Raji (cell line): ENCODE data around the gene IRAK1.

ENCODE experiments used
- POLR2A ChIP-seq: IDR thresholded peaks from 2 replicates; pipeline ENCODE4 v1.6.1; 2011; ENCODE audit warnings: low read depth, low read length, control low read depth; ENCODE audit not compliant: insufficient read depth

The IRAK1 gene

DNA sequence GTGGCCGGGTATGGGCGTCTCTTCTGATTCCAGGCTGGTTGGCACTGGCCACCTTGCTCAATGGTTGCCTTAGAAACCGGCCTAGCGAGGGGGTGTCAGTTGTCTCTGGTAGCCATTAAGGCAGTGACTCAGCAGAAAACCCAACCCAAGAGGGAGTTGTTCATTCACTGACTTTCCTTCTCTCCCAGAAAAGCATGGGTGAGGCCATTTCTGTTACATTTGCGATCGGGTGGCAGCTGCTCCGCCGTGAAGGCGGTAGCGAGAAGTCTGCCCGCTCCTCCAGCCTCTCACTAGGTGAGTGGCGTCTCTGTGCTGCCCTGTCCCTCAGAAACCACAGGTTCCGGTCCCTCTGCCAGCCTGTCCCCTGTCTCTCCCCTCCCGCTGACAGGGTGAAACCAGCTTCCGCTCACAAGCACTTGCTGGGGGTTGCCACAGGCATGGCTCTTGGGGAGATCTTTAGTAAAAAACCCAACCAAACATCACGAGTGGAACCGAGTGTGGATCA is 17.4 kb downstream of the IRAK1 start:
- TF ChIP-seq POLR2A, result no peak

DNA sequence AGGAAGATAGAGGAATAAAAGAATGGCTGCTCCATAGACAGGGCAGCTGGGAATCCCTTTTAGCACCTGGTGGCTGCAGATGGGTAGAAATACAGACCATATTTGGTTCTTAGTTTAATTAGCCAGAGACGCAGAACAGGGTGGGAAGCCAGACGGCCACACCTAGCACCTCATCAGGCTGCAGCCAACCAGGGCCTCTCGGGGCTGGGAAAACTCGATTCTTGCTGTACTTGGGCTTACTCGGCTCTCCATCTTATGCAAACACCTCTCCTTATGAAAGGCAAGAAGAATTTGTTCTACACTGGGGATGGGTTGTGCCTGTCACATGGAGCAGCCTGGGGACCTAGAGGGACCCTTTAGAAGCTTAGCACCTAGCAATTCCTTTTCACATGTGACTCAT is 19.7 kb downstream of the IRAK1 start:
- TF ChIP-seq POLR2A, result no peak

DNA sequence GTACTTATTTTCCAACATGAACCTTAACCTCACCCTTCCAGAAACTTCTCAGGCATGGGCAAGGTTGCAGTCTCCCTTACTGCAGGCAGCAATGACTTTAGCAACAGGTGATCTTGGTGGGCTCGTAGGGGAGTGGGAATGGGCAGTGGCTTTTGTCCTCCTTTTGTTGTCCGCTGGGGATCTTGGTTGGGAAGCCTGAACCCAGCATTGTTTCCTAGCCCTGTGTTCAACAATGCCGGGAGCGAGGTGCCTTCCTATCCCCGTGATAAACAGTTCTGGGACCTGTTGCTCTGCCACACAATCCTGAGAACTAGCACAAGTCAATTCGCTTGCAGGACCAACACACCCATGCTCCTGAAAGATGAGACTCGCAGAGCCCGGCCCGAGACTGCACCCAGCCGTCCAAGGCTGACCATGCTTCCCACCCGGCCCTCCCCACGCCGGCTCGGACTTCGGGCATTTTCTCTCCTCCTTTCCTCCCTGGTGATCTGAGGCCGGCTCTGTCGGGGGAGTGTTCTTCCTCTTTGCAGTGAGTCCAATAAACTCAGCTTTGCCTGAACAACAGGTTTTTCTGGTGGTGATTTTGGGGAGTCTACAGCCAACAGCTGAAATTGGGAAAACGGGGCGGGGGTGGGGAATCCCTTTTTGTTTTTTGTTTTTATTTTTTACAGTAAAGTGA is 20.2 kb downstream of the IRAK1 start:
- TF ChIP-seq POLR2A, result no peak

DNA sequence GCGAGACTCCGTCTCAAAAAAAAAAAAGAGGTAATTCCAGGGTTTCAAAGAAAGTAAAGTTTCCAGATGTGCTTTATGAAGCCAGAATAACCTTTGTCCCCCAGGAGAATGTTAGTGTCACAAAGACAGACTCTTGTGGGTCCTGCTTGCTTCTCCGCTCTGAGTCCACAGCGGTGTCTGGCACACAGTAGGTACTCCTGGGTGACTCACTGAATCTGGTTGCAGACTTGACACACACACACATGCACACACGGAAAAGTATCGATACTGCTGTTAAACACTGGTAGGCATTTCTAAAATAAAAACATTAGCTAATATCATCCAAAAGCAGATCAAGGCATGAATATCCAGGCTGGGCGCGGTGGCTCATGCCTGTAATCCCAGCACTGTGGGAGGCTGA is 24.2 kb downstream of the IRAK1 start:
- TF ChIP-seq POLR2A, result no peak

DNA sequence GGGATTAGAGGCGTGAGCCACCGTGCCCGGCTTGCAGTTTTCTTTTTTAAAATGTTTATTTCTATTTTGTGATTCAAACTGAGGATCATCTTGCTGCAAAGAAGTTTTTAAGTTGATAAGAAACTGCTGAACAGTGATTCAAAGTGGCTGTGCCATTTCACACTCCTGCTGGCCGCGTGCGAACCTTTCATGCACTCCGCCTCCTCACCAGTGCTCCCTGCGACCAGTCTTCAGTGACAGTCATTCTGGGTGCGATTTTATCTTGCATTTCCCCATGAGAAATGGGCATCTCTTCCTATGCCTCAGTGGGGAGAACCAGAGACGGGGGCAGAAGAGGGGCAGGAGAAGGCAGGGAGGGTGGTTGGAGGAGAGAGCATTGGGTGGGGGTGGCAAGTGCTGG is 25.7 kb downstream of the IRAK1 start:
- TF ChIP-seq POLR2A, result no peak

DNA sequence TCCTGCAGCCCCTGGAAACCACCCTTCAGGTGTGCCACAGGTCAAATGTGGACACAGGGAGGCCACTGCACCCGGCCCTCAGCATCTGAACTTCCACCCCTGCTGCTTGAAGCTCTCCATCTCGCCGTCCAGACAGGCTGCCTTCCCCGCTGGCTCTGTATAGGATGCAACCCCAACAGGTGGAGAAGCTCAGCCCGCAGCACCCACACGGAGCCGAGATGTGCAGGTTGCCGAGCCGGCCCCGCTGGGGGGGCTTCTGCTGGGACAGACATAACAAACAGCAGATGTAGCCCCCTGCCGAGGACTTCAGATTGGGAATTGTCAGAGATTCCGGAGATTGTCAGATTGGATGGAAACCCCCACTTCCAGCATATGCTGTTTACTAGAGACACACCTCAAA is 26.6 kb downstream of the IRAK1 start:
- no peak for TF ChIP-seq POLR2A

DNA sequence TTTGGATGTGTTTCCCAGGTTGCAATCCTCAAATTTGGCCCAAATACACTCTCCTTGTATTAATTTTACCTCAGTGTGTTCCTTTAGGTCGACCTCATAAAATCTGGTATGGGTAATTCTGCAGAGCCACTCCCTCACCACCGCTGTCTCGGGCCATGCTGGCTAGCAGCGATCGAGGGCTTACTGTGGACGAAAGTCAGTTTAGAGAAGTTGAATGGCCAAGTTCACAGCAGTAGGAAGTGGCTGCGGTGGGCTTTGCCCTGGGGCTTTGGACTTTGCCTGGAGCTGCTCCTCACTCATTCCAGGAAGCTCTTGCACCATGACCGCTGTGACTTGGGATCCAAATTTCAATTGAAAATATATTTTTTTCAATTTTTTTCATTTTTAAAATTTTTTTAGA is 27.5 kb downstream of the IRAK1 start:
- no peak for TF ChIP-seq POLR2A

DNA sequence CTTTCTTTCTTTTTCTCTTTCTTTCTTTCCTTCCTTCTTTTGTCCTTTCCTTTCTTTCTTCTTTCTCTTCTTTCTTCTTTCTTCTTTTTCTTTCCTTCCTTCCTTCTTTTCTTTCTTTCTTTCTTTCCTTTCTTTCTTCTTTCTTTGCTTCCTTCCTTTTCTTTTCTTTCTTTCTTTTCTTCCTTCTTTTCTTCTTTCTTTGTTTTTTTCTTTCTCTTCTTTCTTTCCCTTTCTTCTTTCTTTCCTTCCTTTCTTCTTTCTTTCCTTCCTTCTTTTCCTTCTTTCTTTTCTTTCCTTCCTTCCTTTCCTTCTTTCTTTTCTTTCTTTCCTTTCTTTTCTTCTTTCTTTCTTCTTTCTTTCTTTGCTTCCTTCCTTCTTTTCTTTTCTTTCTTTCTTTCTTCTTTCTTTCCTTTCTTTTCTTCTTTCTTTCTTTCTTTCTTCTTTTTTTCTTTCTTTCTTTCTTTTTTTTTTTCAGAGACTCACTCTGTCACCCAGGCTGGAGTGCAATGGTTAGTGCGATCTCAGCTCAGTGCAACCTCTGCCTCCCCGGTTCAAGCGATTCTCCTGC is 28.6 kb downstream of the IRAK1 start:
- TF ChIP-seq POLR2A, result no peak

DNA sequence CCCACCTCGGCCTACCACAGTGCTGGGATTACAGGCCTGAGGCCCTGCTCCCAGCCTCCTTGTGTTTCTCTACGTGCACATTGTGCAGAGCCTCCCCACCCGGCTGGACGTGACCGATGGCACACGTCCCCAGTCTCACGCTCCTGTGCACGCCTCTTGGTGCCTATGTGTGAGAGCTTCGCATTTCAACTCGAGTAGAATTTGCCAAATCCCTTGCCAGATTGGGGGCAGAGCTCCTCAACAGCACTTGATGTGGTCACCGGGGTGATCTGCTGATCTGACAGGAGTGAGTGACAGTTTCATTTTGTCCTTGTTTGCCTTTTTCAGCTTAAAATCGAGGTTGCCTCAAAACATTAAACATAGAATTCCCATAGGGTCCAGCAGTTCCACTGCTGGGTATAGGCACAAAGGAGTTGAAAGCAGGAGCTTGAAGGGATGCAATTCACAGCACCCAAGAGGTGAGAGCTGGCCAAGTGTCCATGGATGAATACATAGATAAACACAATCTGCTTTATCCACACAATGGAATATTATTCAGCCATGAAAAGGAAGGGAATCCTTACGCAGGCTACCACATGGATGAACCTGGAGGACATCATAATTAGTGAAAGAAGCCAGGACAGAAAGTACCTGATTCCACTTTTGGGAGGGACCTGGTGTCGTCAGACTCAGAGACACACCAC is 29.6 kb downstream of the IRAK1 start:
- TF ChIP-seq POLR2A, result no peak

DNA sequence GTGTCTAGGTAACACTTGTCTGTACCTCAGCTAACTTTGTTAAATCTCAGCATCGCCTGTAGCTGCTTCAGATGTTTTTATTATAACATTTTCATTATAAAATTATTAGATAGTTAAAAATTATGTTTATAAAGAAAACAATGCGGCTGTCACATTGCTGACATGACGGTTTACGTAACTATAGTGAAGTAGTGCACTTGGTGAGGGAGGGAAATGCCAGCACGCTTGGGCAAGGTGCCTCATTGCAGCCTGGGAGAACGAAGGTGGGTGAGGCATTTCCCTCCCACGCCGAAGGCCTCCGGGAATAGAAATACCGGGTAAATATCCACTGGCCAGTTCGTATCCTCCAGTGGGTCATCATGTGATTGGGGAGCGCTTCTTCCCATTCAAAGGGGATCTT is 31.2 kb downstream of the IRAK1 start:
- TF ChIP-seq POLR2A, result no peak

DNA sequence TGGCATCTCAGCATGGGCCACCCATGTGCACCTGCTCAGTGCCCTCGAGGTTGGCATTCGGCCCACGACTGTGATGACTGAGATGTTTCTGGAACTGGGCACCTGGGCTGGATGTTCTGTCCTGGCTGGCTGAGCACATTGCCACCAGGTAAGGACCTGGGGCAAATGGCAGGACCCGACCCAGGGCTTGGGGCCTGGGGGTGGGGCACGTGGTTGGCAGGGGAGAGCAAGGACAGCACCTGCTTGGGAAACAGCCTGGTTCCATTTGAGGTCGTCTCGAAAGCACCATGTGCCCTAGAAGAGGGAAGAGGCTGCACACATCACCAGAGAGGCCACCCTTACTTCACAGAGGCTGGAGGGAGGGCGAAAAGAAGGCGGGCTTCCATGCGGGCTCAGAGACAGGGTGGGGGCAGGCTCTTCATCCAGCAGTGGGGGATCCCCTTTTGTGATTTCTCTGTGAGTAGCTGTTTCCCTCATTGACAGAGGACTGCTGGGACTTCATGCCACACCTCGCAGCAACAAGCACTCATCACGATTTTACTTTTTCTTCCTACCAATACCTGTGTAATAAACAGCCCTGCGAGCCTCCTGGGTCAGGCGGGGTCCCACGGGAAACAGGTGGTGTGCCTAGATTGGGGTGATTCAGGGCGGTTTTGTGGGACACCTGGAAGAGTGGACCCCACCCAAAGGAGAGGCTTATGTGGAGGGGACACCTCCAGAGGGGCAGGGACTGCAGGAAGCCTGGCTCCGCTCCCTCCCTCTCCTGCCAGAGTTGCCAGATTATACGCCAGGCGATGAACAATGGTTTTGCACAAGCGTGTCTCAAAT is 35.1 kb downstream of the IRAK1 start:
- TF ChIP-seq POLR2A, result no peak

DNA sequence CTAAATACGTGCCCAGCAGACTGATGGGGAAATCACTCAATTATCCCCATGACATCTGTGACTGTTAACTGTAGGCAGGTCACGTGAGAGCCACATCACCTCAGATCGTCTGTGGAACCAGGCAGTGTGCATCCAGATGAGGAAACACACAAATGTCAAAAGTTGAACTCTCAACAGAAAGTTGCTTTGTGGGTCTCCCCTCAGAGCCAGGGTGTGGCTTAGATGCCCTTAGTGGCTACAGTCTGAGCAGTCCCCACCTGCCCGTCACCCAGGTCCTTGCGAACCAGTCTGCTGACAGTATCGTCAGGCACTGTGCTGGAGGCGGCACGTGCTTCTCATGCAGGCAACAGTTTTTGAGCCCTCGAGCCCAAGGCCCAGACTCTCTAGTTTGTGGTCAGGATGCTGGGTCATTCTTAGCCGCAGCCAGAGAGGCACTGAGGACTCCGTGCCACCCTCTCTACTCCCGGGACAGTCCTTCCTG is 36.3 kb downstream of the IRAK1 start:
- no peak for TF ChIP-seq POLR2A

DNA sequence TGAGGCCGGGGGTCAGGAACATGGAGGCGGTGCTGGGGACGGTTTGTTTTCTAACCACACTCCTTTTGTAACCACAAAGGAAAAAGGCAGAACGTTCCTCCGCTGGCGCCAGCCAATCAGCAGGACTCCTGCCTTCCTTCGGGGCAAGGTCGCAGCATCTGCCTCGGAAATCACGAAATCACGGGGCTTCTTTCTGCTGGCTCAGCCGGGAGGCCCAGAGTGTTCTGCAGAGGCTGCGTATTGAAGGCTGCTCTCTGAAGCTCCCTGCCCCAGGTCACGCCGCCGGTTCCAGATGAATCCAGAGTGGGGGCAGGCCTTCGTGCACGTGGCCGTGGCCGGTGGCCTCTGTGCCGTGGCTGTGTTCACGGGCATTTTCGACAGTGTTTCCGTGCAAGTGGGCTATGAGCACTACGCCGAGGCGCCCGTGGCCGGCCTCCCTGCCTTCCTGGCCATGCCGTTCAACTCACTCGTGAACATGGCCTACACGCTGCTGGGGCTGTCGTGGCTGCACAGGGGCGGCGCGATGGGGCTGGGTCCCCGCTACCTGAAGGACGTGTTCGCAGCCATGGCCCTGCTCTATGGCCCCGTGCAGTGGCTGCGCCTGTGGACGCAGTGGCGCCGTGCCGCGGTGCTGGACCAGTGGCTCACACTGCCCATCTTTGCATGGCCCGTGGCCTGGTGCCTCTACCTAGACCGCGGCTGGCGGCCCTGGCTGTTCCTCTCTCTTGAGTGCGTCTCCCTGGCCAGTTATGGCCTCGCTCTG is 37.8 kb downstream of the IRAK1 start:
- no peak for TF ChIP-seq POLR2A

DNA sequence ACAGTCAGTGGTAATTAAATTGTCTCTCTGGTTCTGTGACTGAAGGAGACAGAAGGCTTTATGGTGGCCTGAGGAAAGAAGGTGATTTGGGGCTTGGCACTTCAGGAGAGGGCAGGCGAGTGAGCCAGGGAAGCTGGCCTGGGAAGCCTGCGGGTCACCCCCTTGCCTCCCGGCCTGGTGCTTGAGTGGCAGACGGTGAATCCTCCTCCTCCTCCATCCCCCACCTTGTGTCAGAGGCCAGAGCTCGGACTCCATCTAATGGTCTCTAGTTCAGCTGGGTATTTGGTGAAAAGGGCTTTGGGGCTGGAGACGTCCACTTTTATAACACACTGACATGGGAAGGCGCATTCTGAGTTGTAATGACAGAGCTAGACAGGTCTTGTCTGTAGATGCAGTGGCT is 38.5 kb downstream of the IRAK1 start:
- no peak for TF ChIP-seq POLR2A
